Naive thymus-derived CD4-positive, alpha-beta T cell (primary cell): ENCODE data around the gene EXD3. TPM values are rescaled to one million over a fixed set of nuclear protein-coding genes. Genes with fewer than 3 reads are reported as not detected.

Source experiments
- ATAC-seq: fragments of 150-1000 bp; cut with Tn5 transposase; 2 replicates; pipeline ENCODE4 v1.10.0; 2021; ENCODE audit warnings: mild to moderate bottlenecking, moderate library complexity
- CTCF ChIA-PET: fragments of 350-600 bp; sonication (Branson Sonifier 250); formaldehyde crosslinking; loops from one replicate; lab custom pipeline; 2021; ENCODE audit warnings: antibody characterized with exemption; lab: Charles Lee
- POLR2A ChIA-PET: fragments of 350-600 bp; sonication (Branson Sonifier 250); formaldehyde crosslinking; loops from one replicate; lab custom pipeline; 2021; ENCODE audit warnings: antibody characterized with exemption, inconsistent platforms; lab: Charles Lee
- DNase-seq, 9 donors: peaks; one replicate each; pipeline versions ENCODE4 v3.0.0 to v3.0.0-alpha.2; 2020 to 2022; ENCODE audit warnings: mixed read lengths in 1 of 9
- H3K27ac ChIP-seq: one replicate; pipeline ENCODE4 v1.7.0; 2013; ENCODE audit warnings: mild to moderate bottlenecking, low read depth, low read length, moderate library complexity
- H3K27me3 ChIP-seq, 2 donors: one replicate each; pipeline ENCODE4 v1.7.0; 2013; ENCODE audit warnings: low read length in 2 of 2, mild to moderate bottlenecking in 2 of 2, moderate library complexity in 2 of 2; ENCODE audit not compliant: control insufficient read depth in 2 of 2, insufficient read depth in 2 of 2
- H3K36me3 ChIP-seq, 3 experiments: 1 replicate in 2 of 3; 2 replicates in 1 of 3; pipeline ENCODE4 v1.7.0; 2013; ENCODE audit warnings: low read length in 3 of 3, mild to moderate bottlenecking in 3 of 3, moderate library complexity in 1 of 3; ENCODE audit not compliant: insufficient read depth in 3 of 3, control insufficient read depth in 2 of 3
- H3K4me1 ChIP-seq, 2 donors: one replicate each; pipeline ENCODE4 v1.7.0; 2013; ENCODE audit warnings: low read length in 2 of 2, mild to moderate bottlenecking in 2 of 2, moderate library complexity in 1 of 2; ENCODE audit not compliant: control insufficient read depth in 2 of 2, insufficient read depth in 2 of 2
- H3K4me3 ChIP-seq: 2 replicates; pipeline ENCODE4 v1.7.0; 2013; ENCODE audit warnings: mild to moderate bottlenecking, low read length
- H3K9me3 ChIP-seq, 3 experiments: 1 replicate in 2 of 3; 2 replicates in 1 of 3; pipeline ENCODE4 v1.7.0; 2013; ENCODE audit warnings: low read length in 3 of 3; ENCODE audit not compliant: control insufficient read depth in 2 of 3
- H3K27ac Mint-ChIP-seq, 9 donors: one replicate each; pipeline ENCODE4 v1.8.0; 2020 to 2022; ENCODE audit warnings: mixed read lengths in 9 of 9, mild to moderate bottlenecking in 8 of 9, moderate library complexity in 5 of 9, inconsistent platforms in 2 of 9
- H3K27me3 Mint-ChIP-seq, 5 donors: one replicate each; pipeline ENCODE4 v1.8.0; 2021 to 2022; ENCODE audit warnings: mixed read lengths in 5 of 5, mild to moderate bottlenecking in 1 of 5
- H3K36me3 Mint-ChIP-seq, 5 donors: one replicate each; pipeline ENCODE4 v1.8.0; 2020 to 2022; ENCODE audit warnings: mixed read lengths in 5 of 5, mild to moderate bottlenecking in 3 of 5, inconsistent platforms in 1 of 5
- H3K4me1 Mint-ChIP-seq, 7 donors: one replicate each; pipeline ENCODE4 v1.8.0; 2020 to 2022; ENCODE audit warnings: mixed read lengths in 7 of 7, mild to moderate bottlenecking in 3 of 7, inconsistent platforms in 1 of 7
- H3K4me3 Mint-ChIP-seq, 10 donors: one replicate each; pipeline ENCODE4 v1.8.0; 2020 to 2022; ENCODE audit warnings: mild to moderate bottlenecking in 10 of 10, mixed read lengths in 10 of 10, moderate library complexity in 6 of 10, inconsistent platforms in 2 of 10
- H3K9me3 Mint-ChIP-seq, 11 donors: one replicate each; pipeline ENCODE4 v1.8.0; 2020 to 2022; ENCODE audit warnings: mixed read lengths in 11 of 11, mild to moderate bottlenecking in 4 of 11, inconsistent platforms in 1 of 11, moderate library complexity in 1 of 11
- intact Hi-C, 2 donors: fragments of 100-400 bp; cut with micrococcal nuclease; formaldehyde crosslinking; loops; one replicate each; pipeline ENCODE4 v1.15.1; 2023
- polyA plus RNA-seq, 2 donors: library from polyadenylated mRNA; unstranded; fragments of 300-500 nt; fragmentation: Illumina TruSeq; gene quantifications; one replicate each; pipeline ENCODE4 v1.2.3, GENCODE V29; 2021
- total RNA-seq, 6 experiments: library from RNA in 5 of 6; stranded (reverse) in 5 of 6; gene quantifications; 1 replicate in 5 of 6; 2 replicates in 1 of 6; pipeline ENCODE4 v1.2.3 and lab custom pipeline; 2021 to 2026

EXD3 gene
- total and polyA plus RNA-seq, 7 experiments from 2014 or later = 3.5 to 27.2 (median 23.4) TPM

GRCh38 chr9:137429546-137429890 lies 6.6 kb upstream of the EXD3 start:
- Histone ChIP-seq H3K9me3 (no peaks in the 10 kb centered on the region), H3K4me3 (no peak overlapping the region)
- intact Hi-C loops = loop anchor here in 1 of 2 donors (10.0 kb wide), 1 partner anchor 125 kb away; the partner anchor contains the start of genes MRPL41 and PNPLA7

GRCh38 chr9:137428841-137429545 lies 6.0 kb upstream of the EXD3 start:
- Histone ChIP-seq H3K27ac (no peak overlapping the region), H3K36me3 (no peaks in the 10 kb centered on the region), H3K4me1 (no peaks in the 10 kb centered on the region), H3K27me3 (no peaks in the 10 kb centered on the region), H3K4me3 (no peak overlapping the region), H3K9me3 (no peaks in the 10 kb centered on the region)
- ChIA-PET CTCF (no interaction called here), POLR2A (no interaction called here)
- H3K27me3 Mint-ChIP-seq = peaks cover 0 to 9% (median 0%) of the 10 kb centered on the region in 5 donors
- intact Hi-C loops = loop anchor here in 1 of 2 donors (10.0 kb wide), 1 partner anchor 126 kb away; the partner anchor contains the start of genes MRPL41 and PNPLA7
- peaks cover 0 to 10% (median 2%) of the 10 kb centered on the region in 7 donors for H3K4me1 Mint-ChIP-seq
- no peaks in the 10 kb centered on the region for H3K36me3 Mint-ChIP-seq
- H3K27ac Mint-ChIP-seq = no peak overlapping the region
- ATAC-seq = no peak
- H3K9me3 Mint-ChIP-seq = no peaks in the 10 kb centered on the region
- no peak overlapping the region for H3K4me3 Mint-ChIP-seq
- no peak for DNase-seq

More at GRCh38 chr9:137429546-137429890, 6.6 kb upstream of the EXD3 start:
- H3K27ac ChIP-seq = no peak overlapping the region
- no peaks in the 10 kb centered on the region for H3K9me3 Mint-ChIP-seq
- POLR2A ChIA-PET = no interaction called here
- no peaks in the 10 kb centered on the region for H3K4me1 ChIP-seq
- no peak overlapping the region for H3K27ac Mint-ChIP-seq
- ATAC-seq = no peak
- H3K27me3 ChIP-seq = no peaks in the 10 kb centered on the region
- no peak for DNase-seq
- H3K27me3 Mint-ChIP-seq = peaks cover 0 to 5% (median 0%) of the 10 kb centered on the region in 5 donors
- CTCF ChIA-PET = no interaction called here
- H3K36me3 Mint-ChIP-seq = no peaks in the 10 kb centered on the region
- H3K4me3 Mint-ChIP-seq = no peak overlapping the region
- H3K4me1 Mint-ChIP-seq = peaks cover 0 to 6% (median 0%) of the 10 kb centered on the region in 7 donors
- H3K36me3 ChIP-seq = no peaks in the 10 kb centered on the region

GRCh38 chr9:137428311-137428630 lies 5.3 kb upstream of the EXD3 start:
- no peaks in the 10 kb centered on the region for H3K4me1 ChIP-seq
- no peak overlapping the region for H3K4me3 Mint-ChIP-seq
- H3K4me3 ChIP-seq = no peak overlapping the region
- no peak overlapping the region for H3K27ac ChIP-seq
- CTCF ChIA-PET = no interaction called here
- POLR2A ChIA-PET = no interaction called here
- H3K27me3 Mint-ChIP-seq = peaks cover 0 to 9% (median 0%) of the 10 kb centered on the region in 5 donors
- intact Hi-C loops = loop anchor here in 1 of 2 donors (10.0 kb wide), 1 partner anchor 127 kb away; the partner anchor contains the start of genes MRPL41 and PNPLA7
- DNase-seq (no peak), ATAC-seq (no peak)
- H3K4me1 Mint-ChIP-seq = peaks cover 0 to 10% (median 2%) of the 10 kb centered on the region in 7 donors
- H3K9me3 ChIP-seq = no peaks in the 10 kb centered on the region
- no peaks in the 10 kb centered on the region for H3K9me3 Mint-ChIP-seq
- H3K36me3 ChIP-seq = no peaks in the 10 kb centered on the region
- no peaks in the 10 kb centered on the region for H3K36me3 Mint-ChIP-seq
- H3K27me3 ChIP-seq = no peaks in the 10 kb centered on the region
- no peak overlapping the region for H3K27ac Mint-ChIP-seq

- Mint-ChIP-seq H3K27me3 (peaks cover 0 to 9% (median 0%) of the 10 kb centered on the region in 5 donors), H3K4me3 (no peak overlapping the region), H3K36me3 (no peaks in the 10 kb centered on the region), H3K4me1 (peaks cover 0 to 10% (median 2%) of the 10 kb centered on the region in 7 donors), H3K9me3 (no peaks in the 10 kb centered on the region), H3K27ac (no peak overlapping the region)
- Histone ChIP-seq H3K27ac (no peak overlapping the region), H3K4me1 (no peaks in the 10 kb centered on the region), H3K36me3 (no peaks in the 10 kb centered on the region), H3K27me3 (no peaks in the 10 kb centered on the region), H3K9me3 (no peaks in the 10 kb centered on the region), H3K4me3 (no peak overlapping the region)
- ChIA-PET CTCF (no interaction called here), POLR2A (no interaction called here)
- intact Hi-C loops = loop anchor here in 1 of 2 donors (10.0 kb wide), 1 partner anchor 127 kb away; the partner anchor contains the start of genes MRPL41 and PNPLA7
- DNase-seq (no peak), ATAC-seq (no peak)
Observed at GRCh38 chr9:137427454-137428310, 4.7 kb upstream of the EXD3 start.

GRCh38 chr9:137426018-137426681 lies 3.2 kb upstream of the EXD3 start:
- Histone ChIP-seq H3K27ac (no peak overlapping the region), H3K36me3 (no peaks in the 10 kb centered on the region), H3K4me3 (no peak overlapping the region), H3K9me3 (no peaks in the 10 kb centered on the region), H3K27me3 (no peaks in the 10 kb centered on the region), H3K4me1 (peaks cover 0 to 5% of the 10 kb centered on the region in 2 donors)
- Mint-ChIP-seq H3K9me3 (no peaks in the 10 kb centered on the region), H3K4me3 (peak overlapping the region in 1 of 10 donors; percentile 20), H3K36me3 (peaks cover 0 to 1% (median 0%) of the 10 kb centered on the region in 5 donors), H3K4me1 (peaks cover 2 to 21% (median 12%) of the 10 kb centered on the region in 7 donors), H3K27ac (no peak overlapping the region), H3K27me3 (peaks cover 0 to 9% (median 0%) of the 10 kb centered on the region in 5 donors)
- ATAC-seq (no peak), DNase-seq (no peak)
- CTCF ChIA-PET = interaction anchor here (1.0 to 3.3 kb wide), 2 partner anchors 17 to 124 kb away, joined by 3 to 19 read pairs; partner anchors contain the start of gene NRARP
- intact Hi-C loops = loop anchor here in 1 of 2 donors (10.0 kb wide), 1 partner anchor 129 kb away; the partner anchor contains the start of genes MRPL41 and PNPLA7
- POLR2A ChIA-PET = no interaction called here
